ENCODE data around the gene COL4A6.

Gene COL4A6

GRCh38 chrX:108275732-108276131, 162.5 kb downstream of the COL4A6 start:
- no peaks in the 10 kb centered on the region for H3K9me3 ChIP-seq (ENCODE audit: control insufficient read depth, low read length)
- no peaks in the 10 kb centered on the region for H3K36me3 ChIP-seq (ENCODE audit: control insufficient read depth, insufficient read depth, low read length)
- no peaks in the 10 kb centered on the region for H3K27me3 ChIP-seq (ENCODE audit: control insufficient read depth, insufficient read depth, low read length)
- H3K9ac ChIP-seq = no peak overlapping the region
- no peak overlapping the region for H3K4me3 ChIP-seq (ENCODE audit: low read depth, low read length)
- no peak overlapping the region for H3K27ac ChIP-seq
- TF ChIP-seq, protein P1, sequence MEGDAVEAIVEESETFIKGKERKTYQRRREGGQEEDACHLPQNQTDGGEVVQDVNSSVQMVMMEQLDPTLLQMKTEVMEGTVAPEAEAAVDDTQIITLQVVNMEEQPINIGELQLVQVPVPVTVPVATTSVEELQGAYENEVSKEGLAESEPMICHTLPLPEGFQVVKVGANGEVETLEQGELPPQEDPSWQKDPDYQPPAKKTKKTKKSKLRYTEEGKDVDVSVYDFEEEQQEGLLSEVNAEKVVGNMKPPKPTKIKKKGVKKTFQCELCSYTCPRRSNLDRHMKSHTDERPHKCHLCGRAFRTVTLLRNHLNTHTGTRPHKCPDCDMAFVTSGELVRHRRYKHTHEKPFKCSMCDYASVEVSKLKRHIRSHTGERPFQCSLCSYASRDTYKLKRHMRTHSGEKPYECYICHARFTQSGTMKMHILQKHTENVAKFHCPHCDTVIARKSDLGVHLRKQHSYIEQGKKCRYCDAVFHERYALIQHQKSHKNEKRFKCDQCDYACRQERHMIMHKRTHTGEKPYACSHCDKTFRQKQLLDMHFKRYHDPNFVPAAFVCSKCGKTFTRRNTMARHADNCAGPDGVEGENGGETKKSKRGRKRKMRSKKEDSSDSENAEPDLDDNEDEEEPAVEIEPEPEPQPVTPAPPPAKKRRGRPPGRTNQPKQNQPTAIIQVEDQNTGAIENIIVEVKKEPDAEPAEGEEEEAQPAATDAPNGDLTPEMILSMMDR (IDR thresholded peaks at IDR 0.05) = no peak
- no peak overlapping the region for H2AFZ ChIP-seq
- H3K4me1 ChIP-seq = no peaks in the 10 kb centered on the region
- H3K4me2 ChIP-seq (ENCODE audit: low read length) = no peak overlapping the region
- no peaks in the 10 kb centered on the region for H3K79me2 ChIP-seq

GRCh38 chrX:108271397-108271787, 166.8 kb downstream of the COL4A6 start:
- H3K4me3 ChIP-seq (ENCODE audit: low read depth, low read length) = no peak overlapping the region
- no peaks in the 10 kb centered on the region for H3K4me1 ChIP-seq
- no peak overlapping the region for H3K4me2 ChIP-seq (ENCODE audit: low read length)
- no peaks in the 10 kb centered on the region for H3K9me3 ChIP-seq (ENCODE audit: control insufficient read depth, low read length)
- no peak overlapping the region for H3K9ac ChIP-seq
- H3K27ac ChIP-seq = no peak overlapping the region
- no peaks in the 10 kb centered on the region for H3K79me2 ChIP-seq
- H3K27me3 ChIP-seq (ENCODE audit: control insufficient read depth, insufficient read depth, low read length) = no peaks in the 10 kb centered on the region
- H3K36me3 ChIP-seq (ENCODE audit: control insufficient read depth, insufficient read depth, low read length) = no peaks in the 10 kb centered on the region
- H2AFZ ChIP-seq = no peak overlapping the region
- TF ChIP-seq, protein P1 (IDR thresholded peaks at IDR 0.05) = no peak

- H3K27me3 ChIP-seq (ENCODE audit: control insufficient read depth, insufficient read depth, low read length) = no peaks in the 10 kb centered on the region
- H3K27ac ChIP-seq = no peak overlapping the region
- no peaks in the 10 kb centered on the region for H3K9me3 ChIP-seq (ENCODE audit: control insufficient read depth, low read length)
- no peaks in the 10 kb centered on the region for H3K36me3 ChIP-seq (ENCODE audit: control insufficient read depth, insufficient read depth, low read length)
- no peak overlapping the region for H3K9ac ChIP-seq
- TF ChIP-seq, protein P1 (IDR thresholded peaks at IDR 0.05) = no peak
- H3K4me2 ChIP-seq (ENCODE audit: low read length) = no peak overlapping the region
- H3K79me2 ChIP-seq = no peaks in the 10 kb centered on the region
- H3K4me3 ChIP-seq (ENCODE audit: low read depth, low read length) = no peak overlapping the region
- H2AFZ ChIP-seq = no peak overlapping the region
- H3K4me1 ChIP-seq = no peaks in the 10 kb centered on the region
Measured at GRCh38 chrX:108270739-108271396, 167.4 kb downstream of the COL4A6 start.

GRCh38 chrX:108270280-108270679, 167.9 kb downstream of the COL4A6 start:
- no peaks in the 10 kb centered on the region for H3K4me1 ChIP-seq
- TF ChIP-seq, protein P1 (IDR thresholded peaks at IDR 0.05) = no peak
- no peaks in the 10 kb centered on the region for H3K36me3 ChIP-seq (ENCODE audit: control insufficient read depth, insufficient read depth, low read length)
- no peak overlapping the region for H3K27ac ChIP-seq
- no peak overlapping the region for H3K4me3 ChIP-seq (ENCODE audit: low read depth, low read length)
- H3K9ac ChIP-seq = no peak overlapping the region
- no peaks in the 10 kb centered on the region for H3K79me2 ChIP-seq
- no peaks in the 10 kb centered on the region for H3K9me3 ChIP-seq (ENCODE audit: control insufficient read depth, low read length)
- no peak overlapping the region for H2AFZ ChIP-seq
- H3K4me2 ChIP-seq (ENCODE audit: low read length) = no peak overlapping the region
- no peaks in the 10 kb centered on the region for H3K27me3 ChIP-seq (ENCODE audit: control insufficient read depth, insufficient read depth, low read length)

DNA sequence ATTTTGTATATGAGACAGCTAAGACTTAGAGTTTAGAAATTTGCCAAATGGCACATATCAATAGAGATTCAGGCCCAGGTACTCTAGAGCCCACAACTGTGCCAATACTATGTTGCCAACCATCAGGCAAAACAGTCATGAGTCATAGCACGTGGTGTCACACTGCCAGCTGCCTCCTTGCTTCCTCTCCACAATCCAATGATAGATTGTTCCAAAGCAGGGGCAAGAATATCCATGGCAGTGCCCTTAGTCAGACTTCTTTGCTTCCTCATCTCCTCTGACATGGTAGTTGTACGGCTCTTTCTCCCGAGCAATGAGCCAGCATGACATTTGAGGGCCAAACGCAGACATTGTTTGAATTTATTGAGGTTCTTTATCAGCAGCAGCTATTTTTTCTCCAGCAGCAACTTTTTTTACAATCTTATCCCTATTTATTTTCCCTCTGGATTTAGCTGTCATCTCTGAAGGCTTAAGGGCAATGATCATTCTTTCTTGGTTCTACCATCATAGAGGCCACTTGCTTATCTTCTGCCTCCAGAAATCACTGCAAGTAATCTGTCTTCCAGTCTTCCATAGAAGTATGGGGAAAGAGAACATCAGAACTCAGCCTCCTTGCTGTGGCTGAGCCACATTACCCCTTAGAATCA, 169.7 kb downstream of the COL4A6 start:
- no peaks in the 10 kb centered on the region for H3K4me1 ChIP-seq
- no peak overlapping the region for H3K9ac ChIP-seq
- TF ChIP-seq, protein P1 (IDR thresholded peaks at IDR 0.05) = no peak
- H3K36me3 ChIP-seq (ENCODE audit: control insufficient read depth, insufficient read depth, low read length) = no peaks in the 10 kb centered on the region
- no peak overlapping the region for H3K27ac ChIP-seq
- no peaks in the 10 kb centered on the region for H3K79me2 ChIP-seq
- no peaks in the 10 kb centered on the region for H3K27me3 ChIP-seq (ENCODE audit: control insufficient read depth, insufficient read depth, low read length)
- no peaks in the 10 kb centered on the region for H3K9me3 ChIP-seq (ENCODE audit: control insufficient read depth, low read length)
- H3K4me2 ChIP-seq (ENCODE audit: low read length) = no peak overlapping the region
- H2AFZ ChIP-seq = no peak overlapping the region
- no peak overlapping the region for H3K4me3 ChIP-seq (ENCODE audit: low read depth, low read length)
